Measurements from ENCODE around the gene TEX261.

- TF ChIP-seq, protein P1, sequence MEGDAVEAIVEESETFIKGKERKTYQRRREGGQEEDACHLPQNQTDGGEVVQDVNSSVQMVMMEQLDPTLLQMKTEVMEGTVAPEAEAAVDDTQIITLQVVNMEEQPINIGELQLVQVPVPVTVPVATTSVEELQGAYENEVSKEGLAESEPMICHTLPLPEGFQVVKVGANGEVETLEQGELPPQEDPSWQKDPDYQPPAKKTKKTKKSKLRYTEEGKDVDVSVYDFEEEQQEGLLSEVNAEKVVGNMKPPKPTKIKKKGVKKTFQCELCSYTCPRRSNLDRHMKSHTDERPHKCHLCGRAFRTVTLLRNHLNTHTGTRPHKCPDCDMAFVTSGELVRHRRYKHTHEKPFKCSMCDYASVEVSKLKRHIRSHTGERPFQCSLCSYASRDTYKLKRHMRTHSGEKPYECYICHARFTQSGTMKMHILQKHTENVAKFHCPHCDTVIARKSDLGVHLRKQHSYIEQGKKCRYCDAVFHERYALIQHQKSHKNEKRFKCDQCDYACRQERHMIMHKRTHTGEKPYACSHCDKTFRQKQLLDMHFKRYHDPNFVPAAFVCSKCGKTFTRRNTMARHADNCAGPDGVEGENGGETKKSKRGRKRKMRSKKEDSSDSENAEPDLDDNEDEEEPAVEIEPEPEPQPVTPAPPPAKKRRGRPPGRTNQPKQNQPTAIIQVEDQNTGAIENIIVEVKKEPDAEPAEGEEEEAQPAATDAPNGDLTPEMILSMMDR (conservative IDR thresholded peaks at IDR 0.05 in 1 of 2, IDR thresholded peaks at IDR 0.05 in 1 of 2; ENCODE audit: extremely low read depth in 1 of 2, insufficient read depth in 1 of 2, low read depth in 1 of 2, low read length in 2 of 2) = no peak
- TF ChIP-seq EZH2 (IDR thresholded peaks at IDR 0.05; ENCODE audit: borderline replicate concordance, low read length) = no peak
Measured at GRCh38 chr2:70990216-70990615, 4.5 kb downstream of the TEX261 start.
